ENCODE results near the gene E2F7. TPM values are rescaled to one million over a fixed set of nuclear protein-coding genes. Genes with fewer than 3 reads are reported as not detected.

The E2F7 gene
- total RNA-seq, 1 experiment from 2014 or later, result 38.9 TPM

- peak; percentile 90 for DNase-seq (ENCODE audit: low read depth)
Measured at GRCh38 chr12:77062846-77063461, 2.4 kb downstream of the E2F7 start.

- no peak for DNase-seq (ENCODE audit: low read depth)
Measured at GRCh38 chr12:77062396-77062795, 3.0 kb downstream of the E2F7 start.

- no peak for DNase-seq (ENCODE audit: low read depth)
Measured at GRCh38 chr12:77060883-77061240, 4.5 kb downstream of the E2F7 start.

GRCh38 chr12:77060136-77060882 lies 5.1 kb downstream of the E2F7 start:
- no peak for DNase-seq (ENCODE audit: low read depth)

- DNase-seq (ENCODE audit: low read depth), result peak; percentile 36
Measured at GRCh38 chr12:77058740-77059139, 6.6 kb downstream of the E2F7 start.

GRCh38 chr12:77054851-77055250 lies 10.5 kb downstream of the E2F7 start:
- no peak for DNase-seq (ENCODE audit: low read depth)

GRCh38 chr12:77053259-77053658 lies 12.1 kb downstream of the E2F7 start:
- DNase-seq (ENCODE audit: low read depth), result no peak

GRCh38 chr12:77049767-77050353 lies 15.5 kb downstream of the E2F7 start:
- DNase-seq (ENCODE audit: low read depth), result peak; percentile 67

GRCh38 chr12:77047341-77048109 lies 17.8 kb downstream of the E2F7 start:
- DNase-seq (ENCODE audit: low read depth), result no peak

- DNase-seq (ENCODE audit: low read depth), result no peak
Measured at GRCh38 chr12:77046468-77046867, 18.9 kb downstream of the E2F7 start.

GRCh38 chr12:77045183-77045582 lies 20.2 kb downstream of the E2F7 start:
- no peak for DNase-seq (ENCODE audit: low read depth)

- no peak for DNase-seq (ENCODE audit: low read depth)
Measured at GRCh38 chr12:77044721-77045120, 20.6 kb downstream of the E2F7 start.

- no peak for DNase-seq (ENCODE audit: low read depth)
Measured at GRCh38 chr12:77042833-77043232, 22.5 kb downstream of the E2F7 start.

GRCh38 chr12:77040231-77040630 lies 25.1 kb downstream of the E2F7 start:
- no peak for DNase-seq (ENCODE audit: low read depth)

GRCh38 chr12:77035226-77035625 lies 30.1 kb downstream of the E2F7 start:
- no peak for DNase-seq (ENCODE audit: low read depth)

GRCh38 chr12:77033658-77034536 lies 31.5 kb downstream of the E2F7 start:
- DNase-seq (ENCODE audit: low read depth), result no peak

GRCh38 chr12:77032406-77032805 lies 33.0 kb downstream of the E2F7 start:
- DNase-seq (ENCODE audit: low read depth), result peak; percentile 88

- DNase-seq (ENCODE audit: low read depth), result peak; percentile 97
Measured at GRCh38 chr12:77031745-77032144, 33.6 kb downstream of the E2F7 start.

GRCh38 chr12:77025782-77026314 lies 39.5 kb downstream of the E2F7 start:
- DNase-seq (ENCODE audit: low read depth), result no peak

- no peak for DNase-seq (ENCODE audit: low read depth)
Measured at GRCh38 chr12:77023501-77023900, 41.9 kb downstream of the E2F7 start.

GRCh38 chr12:77019920-77020319 lies 45.4 kb downstream of the E2F7 start:
- no peak for DNase-seq (ENCODE audit: low read depth)

Data from HT1080 (cell line).